Stomach (tissue), 9 donors: ENCODE results near the gene ISL1. TPM values are rescaled to one million over a fixed set of nuclear protein-coding genes. Genes with fewer than 3 reads are reported as not detected.

Experiments
- DNase-seq, 2 donors: peaks; one replicate each; pipeline versions ENCODE4 v3.0.0 to v3.0.0-alpha.2; 2013 to 2019
- H3K27ac ChIP-seq, 5 donors: fragments of 200-600 bp in 4 of 5; sonication (generic) in 4 of 5; one replicate each; pipeline ENCODE4 v1.5.1; 2013 to 2019; ENCODE audit warnings: mild to moderate bottlenecking in 1 of 5, moderate library complexity in 1 of 5
- H3K27me3 ChIP-seq, 3 donors: fragments of 200-600 bp; sonication (generic); one replicate each; pipeline ENCODE4 v1.5.1; 2017 to 2019; ENCODE audit warnings: mixed run types in 1 of 3
- H3K36me3 ChIP-seq, 4 donors: fragments of 200-600 bp; sonication (generic); 1 replicate in 3 of 4; 2 replicates in 1 of 4; pipeline ENCODE4 v1.5.1; 2016 to 2019
- H3K4me1 ChIP-seq, 4 donors: fragments of 200-600 bp; sonication (generic); one replicate each; pipeline ENCODE4 v1.5.1; 2016 to 2019
- H3K4me3 ChIP-seq, 4 donors: fragments of 200-600 bp; sonication (generic) in 3 of 4; one replicate each; pipeline ENCODE4 v1.5.1; 2016 to 2019; ENCODE audit warnings: mild to moderate bottlenecking in 1 of 4
- H3K9me3 ChIP-seq, 4 donors: fragments of 200-600 bp; sonication (generic); one replicate each; pipeline ENCODE4 v1.5.1; 2016 to 2019
- CTCF ChIP-seq, 7 experiments: fragments of 450-650 bp in 4 of 7; fragments of 200-600 bp in 3 of 7; sonication (generic) in 3 of 7; IDR thresholded peaks; one replicate each; pipeline ENCODE4 v1.5.1; 2016 to 2019; ENCODE audit warnings: antibody characterized with exemption in 7 of 7, control low read depth in 2 of 7, mild to moderate bottlenecking in 1 of 7
- EP300 ChIP-seq: sonication (generic); formaldehyde crosslinking; IDR thresholded peaks from one replicate; pipeline ENCODE4 v1.6.1; 2017; ENCODE audit warnings: antibody characterized with exemption
- POLR2A ChIP-seq, 4 donors: fragments of 450-650 bp; IDR thresholded peaks; one replicate each; pipeline ENCODE4 v1.6.1; 2016; ENCODE audit warnings: antibody characterized with exemption in 4 of 4, control low read depth in 2 of 4, mild to moderate bottlenecking in 1 of 4, moderate library complexity in 1 of 4
- POLR2AphosphoS5 ChIP-seq, 3 donors: sonication (generic); formaldehyde crosslinking; IDR thresholded peaks; one replicate each; pipeline ENCODE4 v1.6.1; 2016; ENCODE audit warnings: antibody characterized with exemption in 3 of 3
- WGBS, 5 donors: extraction: QIAGEN DNeasy Blood & Tissue Kit in 3 of 5; methylation state at CpG; one replicate each; pipeline versions ENCODE4 v1.1.5 to v1.1.7; 2013 to 2018; 5-methylcytosine and 5-hydroxymethylcytosine counted together
- intact Hi-C: fragments of 100-400 bp; cut with DNase I; formaldehyde crosslinking; loops from one replicate; pipeline ENCODE4 v1.15.1; 2023; ENCODE audit warnings: low total_unique reads
- polyA plus RNA-seq, 3 donors: library from polyadenylated mRNA; stranded (reverse); fragments of 200-250 nt; gene quantifications; one replicate each; pipeline ENCODE4 v1.2.3, GENCODE V29; 2013
- total RNA-seq, 5 donors: library from RNA; depleted of rRNA; stranded (reverse); fragments of >200 nt; gene quantifications; one replicate each; pipeline versions ENCODE4 v1.1.0 to v1.2.3, GENCODE V29; 2014 to 2016
- donor health status: healthy with polysubstance abuse.
- donor health status: Bipolar disorder and iron deficiency.
- donor health status: healthy.

The ISL1 gene
- total and polyA plus RNA-seq, 8 donors = 1.8 to 20.7 (median 7.9) TPM; not detected in 1

- H3K27ac ChIP-seq = peak overlapping the region; percentile 47 to 97 (median 91)
- intact Hi-C loops = loop anchor here (5.0 kb wide), 1 partner anchor 421 kb away; no protein-coding TSS in a partner anchor
- TF ChIP-seq POLR2AphosphoS5 (IDR thresholded peaks at IDR 0.05) = no peak
- H3K9me3 ChIP-seq = no peaks in the 10 kb centered on the region
- H3K36me3 ChIP-seq = peaks cover 0 to 12% (median 4%) of the 10 kb centered on the region in 4 donors
- peak overlapping the region; percentile 53 to 81 (median 72) for H3K4me3 ChIP-seq
- H3K4me1 ChIP-seq = peaks cover 22 to 59% (median 43%) of the 10 kb centered on the region in 4 donors
- 2 to 16% (median 6%) methylated on average over 12 of the region's 12 CpGs for WGBS, 5 donors
- peak in 1 of 2 donors; percentile 54 for DNase-seq
- H3K27me3 ChIP-seq = peaks cover 0 to 46% (median 0%) of the 10 kb centered on the region in 3 donors
Observed at GRCh38 chr5:51388488-51389287, 5.4 kb downstream of the ISL1 start.

- WGBS, 5 donors = 4 to 10% (median 6%) methylated on average over 17 of the region's 17 CpGs
- peak overlapping the region; percentile 53 to 81 (median 72) for H3K4me3 ChIP-seq
Observed at GRCh38 chr5:51389288-51389576, 6.0 kb downstream of the ISL1 start.

GRCh38 chr5:51389577-51390463 is 6.6 kb downstream of the ISL1 start:
- Histone ChIP-seq H3K4me3 (peak overlapping the region; percentile 53 to 81 (median 72)), H3K36me3 (peaks cover 6 to 21% (median 7%) of the 10 kb centered on the region in 4 donors), H3K27ac (peak overlapping the region; percentile 48 to 97 (median 91)), H3K4me1 (peaks cover 21 to 59% (median 43%) of the 10 kb centered on the region in 4 donors), H3K9me3 (no peaks in the 10 kb centered on the region), H3K27me3 (peaks cover 0 to 42% (median 0%) of the 10 kb centered on the region in 3 donors)
- WGBS, 5 donors = 5 to 10% (median 9%) methylated on average over 38 to 68 of the region's 68 CpGs
- no peak for TF ChIP-seq POLR2A (IDR thresholded peaks at IDR 0.05)
- TF ChIP-seq POLR2AphosphoS5 (IDR thresholded peaks at IDR 0.05) = peak in 1 of 3 donors; percentile 53
- peak in 1 of 2 donors; percentile 59 for DNase-seq
- intact Hi-C loops = loop anchor here (5.0 kb wide), 1 partner anchor 423 kb away; no protein-coding TSS in a partner anchor

More at GRCh38 chr5:51389288-51389576, 6.0 kb downstream of the ISL1 start:
- Histone ChIP-seq H3K27me3 (peaks cover 0 to 42% (median 0%) of the 10 kb centered on the region in 3 donors), H3K27ac (peak overlapping the region; percentile 19 to 97 (median 91)), H3K9me3 (no peaks in the 10 kb centered on the region), H3K36me3 (peaks cover 5 to 17% (median 7%) of the 10 kb centered on the region in 4 donors), H3K4me1 (peaks cover 21 to 59% (median 43%) of the 10 kb centered on the region in 4 donors)
- intact Hi-C loops = loop anchor here (5.0 kb wide), 1 partner anchor 422 kb away; no protein-coding TSS in a partner anchor
- peak in 1 of 2 donors; percentile 58 for DNase-seq
- TF ChIP-seq CTCF (IDR thresholded peaks at IDR 0.05) = no peak

GRCh38 chr5:51391175-51391574 is 7.9 kb downstream of the ISL1 start:
- H3K4me1 ChIP-seq = peaks cover 21 to 63% (median 45%) of the 10 kb centered on the region in 4 donors
- H3K36me3 ChIP-seq = peaks cover 6 to 21% (median 7%) of the 10 kb centered on the region in 4 donors
- WGBS, 5 donors = 30 to 51% (median 42%) methylated on average over 3 to 5 of the region's 5 CpGs
- no peak for TF ChIP-seq CTCF (IDR thresholded peaks at IDR 0.05)
- TF ChIP-seq POLR2A (IDR thresholded peaks at IDR 0.05) = no peak
- no peak for TF ChIP-seq POLR2AphosphoS5 (IDR thresholded peaks at IDR 0.05)
- H3K9me3 ChIP-seq = no peaks in the 10 kb centered on the region
- peaks cover 0 to 47% (median 0%) of the 10 kb centered on the region in 3 donors for H3K27me3 ChIP-seq
- intact Hi-C loops = no loop called here
- DNase-seq = no peak
- peak overlapping the region in 3 of 5 donors; percentile 55 to 97 (median 91) for H3K27ac ChIP-seq
- H3K4me3 ChIP-seq = peak overlapping the region in 1 of 4 donors; percentile 68

- Histone ChIP-seq H3K9me3 (no peaks in the 10 kb centered on the region), H3K4me3 (no peak overlapping the region), H3K27me3 (peaks cover 0 to 36% (median 0%) of the 10 kb centered on the region in 3 donors), H3K4me1 (peaks cover 12 to 70% (median 47%) of the 10 kb centered on the region in 4 donors), H3K27ac (peak overlapping the region in 1 of 5 donors; percentile 32), H3K36me3 (peaks cover 6 to 21% (median 7%) of the 10 kb centered on the region in 4 donors)
- no peak for DNase-seq
- WGBS, 5 donors = 49 to 60% (median 56%) methylated on average over 3 of the region's 3 CpGs
- intact Hi-C loops = no loop called here
- TF ChIP-seq EP300 (no peak), POLR2AphosphoS5 (IDR thresholded peaks at IDR 0.05) (no peak), CTCF (IDR thresholded peaks at IDR 0.05) (no peak), POLR2A (IDR thresholded peaks at IDR 0.05) (no peak)
Observed at GRCh38 chr5:51392689-51393199, 9.5 kb downstream of the ISL1 start.
